Common myeloid progenitor, CD34-positive (primary cell): Measurements from ENCODE around the gene GJC1.

Experiments used
- CTCF ChIA-PET: fragments of 350-600 bp; sonication (Branson Sonifier 250); formaldehyde crosslinking; loops from one replicate; lab custom pipeline; 2021; ENCODE audit warnings: antibody characterized with exemption; lab: Charles Lee
- POLR2A ChIA-PET: fragments of 350-600 bp; sonication (Branson Sonifier 250); formaldehyde crosslinking; loops from one replicate; lab custom pipeline; 2021; ENCODE audit warnings: antibody characterized with exemption; lab: Charles Lee
- DNase-seq, 3 donors: peaks; one replicate each; pipeline versions ENCODE4 v3.0.0 to v3.0.0-alpha.2; 2013
- H3K27ac ChIP-seq, 2 experiments: 1 replicate in 1 of 2; 2 replicates in 1 of 2; pipeline ENCODE4 v1.7.0; 2013; ENCODE audit warnings: inconsistent platforms in 2 of 2, low read length in 2 of 2, mild to moderate bottlenecking in 2 of 2, low read depth in 1 of 2, moderate library complexity in 1 of 2; ENCODE audit not compliant: severe bottlenecking in 2 of 2, insufficient read depth in 1 of 2, poor library complexity in 1 of 2
- H3K27me3 ChIP-seq, 5 experiments: replicated peaks in 2 of 5; 1 replicate in 3 of 5; 2 replicates in 2 of 5; pipeline versions ENCODE4 v1.6.1 to v1.7.0; 2013; ENCODE audit warnings: low read length in 4 of 5, mild to moderate bottlenecking in 2 of 5, moderate library complexity in 2 of 5, inconsistent platforms in 1 of 5; ENCODE audit not compliant: insufficient read depth in 5 of 5, control insufficient read depth in 4 of 5
- H3K36me3 ChIP-seq, 4 experiments: 1 replicate in 2 of 4; 2 replicates in 2 of 4; pipeline versions ENCODE4 v1.6.1 to v1.7.0; 2013; ENCODE audit warnings: low read length in 3 of 4, control low read depth in 1 of 4, mild to moderate bottlenecking in 1 of 4; ENCODE audit not compliant: control insufficient read depth in 4 of 4, insufficient read depth in 4 of 4
- H3K4me1 ChIP-seq, 4 experiments: 1 replicate in 3 of 4; 2 replicates in 1 of 4; pipeline versions ENCODE4 v1.6.1 to v1.7.1; 2013; ENCODE audit warnings: low read length in 3 of 4, mild to moderate bottlenecking in 3 of 4, control low read depth in 1 of 4, inconsistent platforms in 1 of 4, moderate library complexity in 1 of 4; ENCODE audit not compliant: control insufficient read depth in 4 of 4, insufficient read depth in 4 of 4; ENCODE audit errors: control extremely low read depth in 1 of 4
- H3K4me3 ChIP-seq, 7 experiments: 1 replicate in 4 of 7; 2 replicates in 3 of 7; pipeline versions ENCODE4 v1.5.1 to v1.7.0; 2013; ENCODE audit warnings: mild to moderate bottlenecking in 7 of 7, low read length in 6 of 7, moderate library complexity in 6 of 7, inconsistent platforms in 2 of 7, low read depth in 2 of 7, control low read depth in 1 of 7; ENCODE audit not compliant: insufficient read depth in 4 of 7, control insufficient read depth in 1 of 7; ENCODE audit errors: extremely low read depth in 1 of 7
- H3K9me3 ChIP-seq, 5 experiments: 1 replicate in 4 of 5; 2 replicates in 1 of 5; pipeline versions ENCODE4 v1.6.1 to v1.7.1; 2013; ENCODE audit warnings: low read length in 4 of 5, mild to moderate bottlenecking in 2 of 5, inconsistent platforms in 1 of 5, low read depth in 1 of 5, moderate library complexity in 1 of 5; ENCODE audit not compliant: control insufficient read depth in 4 of 5, insufficient read depth in 2 of 5; ENCODE audit errors: control extremely low read depth in 1 of 5
- WGBS: methylation state at CpG from one replicate; pipeline ENCODE4 v1.1.5; 2013; ENCODE audit not compliant: insufficient coverage; 5-methylcytosine and 5-hydroxymethylcytosine counted together

The GJC1 gene

DNA sequence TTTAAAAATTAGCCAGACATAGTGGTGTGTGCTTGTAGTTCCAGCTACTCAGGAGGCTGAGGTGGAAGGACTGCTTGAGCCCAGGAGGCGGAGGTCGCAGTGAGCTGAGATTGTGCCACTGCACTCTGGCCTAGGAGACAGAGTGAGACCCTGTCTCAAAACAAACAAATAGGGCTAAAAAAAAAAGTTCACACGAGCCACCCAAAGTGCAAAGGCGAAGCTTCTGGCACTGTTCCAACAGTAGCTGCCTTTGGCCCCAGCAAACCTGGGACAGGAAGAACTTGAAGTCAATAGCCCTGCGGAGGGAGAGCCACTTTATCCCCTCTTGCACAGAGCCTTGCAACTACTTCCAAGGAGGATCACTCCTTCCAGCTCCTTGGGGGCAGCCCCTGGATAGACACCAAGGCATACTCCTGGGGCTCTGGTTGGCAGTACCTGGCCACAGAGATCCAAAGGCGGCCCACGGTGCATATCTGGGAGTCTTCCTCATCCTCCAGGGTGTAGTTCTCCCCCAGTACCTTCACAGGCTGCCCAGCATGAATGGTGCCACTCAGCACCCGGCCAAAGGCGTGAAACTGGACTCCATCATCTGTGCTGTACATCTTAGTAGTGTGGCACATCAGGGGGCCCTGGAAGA, 32.3 kb upstream of the GJC1 start:
- H3K4me1 ChIP-seq: no peaks in the 10 kb centered on the region
- no peaks in the 10 kb centered on the region for H3K27me3 ChIP-seq
- POLR2A ChIA-PET: no interaction called here
- peaks cover 31 to 85% (median 71%) of the 10 kb centered on the region in 4 experiments for H3K36me3 ChIP-seq
- CTCF ChIA-PET: interaction anchor here (0.9 to 10.6 kb wide), 6 partner anchors 15 to 158 kb away, joined by 3 to 192 read pairs (median 4); partner anchors contain the start of gene HIGD1B
- H3K9me3 ChIP-seq: no peaks in the 10 kb centered on the region
- no peak for DNase-seq
- no peak overlapping the region for H3K4me3 ChIP-seq
- WGBS: 99% methylated on average over 8 of the region's 9 CpGs
- H3K27ac ChIP-seq: no peak overlapping the region

- Histone ChIP-seq H3K36me3 (peaks cover 34 to 89% (median 76%) of the 10 kb centered on the region in 4 experiments), H3K27me3 (no peaks in the 10 kb centered on the region), H3K27ac (no peak overlapping the region), H3K4me3 (no peak overlapping the region), H3K4me1 (no peaks in the 10 kb centered on the region), H3K9me3 (no peaks in the 10 kb centered on the region)
- no peak for DNase-seq
- POLR2A ChIA-PET: no interaction called here
- CTCF ChIA-PET: interaction anchor here (1.0 to 2.2 kb wide), 3 partner anchors 19 to 87 kb away, joined by 3 to 8 read pairs (median 5); no protein-coding TSS in a partner anchor
- WGBS: 100% methylated on average over 2 of the region's 5 CpGs
These were observed 29.6 kb upstream of the GJC1 start for GRCh38 chr17:44859701-44860100.

- no peaks in the 10 kb centered on the region for H3K9me3 ChIP-seq
- WGBS: 95% methylated on average over 3 of the region's 5 CpGs
- ChIA-PET POLR2A (no interaction called here), CTCF (interaction anchor here (1.8 kb wide), 1 partner anchor 25 kb away, joined by 4 read pairs; no protein-coding TSS in a partner anchor)
- DNase-seq: no peak
- H3K27ac ChIP-seq: no peak overlapping the region
- peaks cover 32 to 87% (median 72%) of the 10 kb centered on the region in 4 experiments for H3K36me3 ChIP-seq
- peaks cover 0 to 2% (median 0%) of the 10 kb centered on the region in 4 experiments for H3K4me1 ChIP-seq
- no peaks in the 10 kb centered on the region for H3K27me3 ChIP-seq
- H3K4me3 ChIP-seq: no peak overlapping the region
These were observed 24.1 kb upstream of the GJC1 start for GRCh38 chr17:44854192-44854591.

DNA sequence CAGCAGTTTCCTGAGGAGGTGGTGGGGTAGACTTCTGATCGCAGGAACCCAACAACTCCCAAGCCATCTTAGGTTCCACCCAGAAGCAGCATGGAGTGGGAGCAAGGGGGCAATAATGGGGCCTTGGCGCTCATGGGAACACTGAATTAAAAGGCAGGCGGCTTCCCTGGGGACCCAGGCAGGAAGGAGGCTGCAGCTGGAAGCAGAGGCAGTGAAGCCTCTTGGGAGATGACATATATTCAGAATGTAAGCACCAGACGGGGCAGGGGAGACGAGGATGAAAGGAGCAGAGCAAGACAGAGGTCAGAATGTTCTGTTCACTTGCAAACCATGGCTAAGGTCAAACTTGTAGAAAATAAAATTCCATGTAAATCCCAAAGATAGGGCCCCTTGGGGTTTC, 20.5 kb upstream of the GJC1 start:
- no peak overlapping the region for H3K4me3 ChIP-seq
- peaks cover 21 to 60% (median 49%) of the 10 kb centered on the region in 4 experiments for H3K36me3 ChIP-seq
- no peak for DNase-seq
- H3K4me1 ChIP-seq: peaks cover 0 to 2% (median 0%) of the 10 kb centered on the region in 4 experiments
- no peaks in the 10 kb centered on the region for H3K9me3 ChIP-seq
- H3K27ac ChIP-seq: no peak overlapping the region
- H3K27me3 ChIP-seq: no peaks in the 10 kb centered on the region
- POLR2A ChIA-PET: no interaction called here
- 96% methylated on average over 4 of the region's 5 CpGs for WGBS
- CTCF ChIA-PET: no interaction called here

- H3K4me3 ChIP-seq: no peak overlapping the region
- peaks cover 0 to 2% (median 0%) of the 10 kb centered on the region in 4 experiments for H3K4me1 ChIP-seq
- no peak overlapping the region for H3K27ac ChIP-seq
- ChIA-PET POLR2A (no interaction called here), CTCF (no interaction called here)
- DNase-seq: no peak
- H3K27me3 ChIP-seq: no peaks in the 10 kb centered on the region
- H3K9me3 ChIP-seq: no peaks in the 10 kb centered on the region
- peaks cover 20 to 56% (median 45%) of the 10 kb centered on the region in 4 experiments for H3K36me3 ChIP-seq
- 91% methylated on average over 6 of the region's 7 CpGs for WGBS
These were observed 19.9 kb upstream of the GJC1 start for GRCh38 chr17:44850025-44850424.

GRCh38 chr17:44848961-44849489, 18.9 kb upstream of the GJC1 start:
- peaks cover 0 to 2% (median 0%) of the 10 kb centered on the region in 4 experiments for H3K4me1 ChIP-seq
- peaks cover 16 to 46% (median 36%) of the 10 kb centered on the region in 4 experiments for H3K36me3 ChIP-seq
- H3K4me3 ChIP-seq: no peak overlapping the region
- H3K27ac ChIP-seq: no peak overlapping the region
- CTCF ChIA-PET: no interaction called here
- POLR2A ChIA-PET: no interaction called here
- 95% methylated on average over 9 of the region's 12 CpGs for WGBS
- H3K9me3 ChIP-seq: no peaks in the 10 kb centered on the region
- DNase-seq: no peak
- H3K27me3 ChIP-seq: no peaks in the 10 kb centered on the region

DNA sequence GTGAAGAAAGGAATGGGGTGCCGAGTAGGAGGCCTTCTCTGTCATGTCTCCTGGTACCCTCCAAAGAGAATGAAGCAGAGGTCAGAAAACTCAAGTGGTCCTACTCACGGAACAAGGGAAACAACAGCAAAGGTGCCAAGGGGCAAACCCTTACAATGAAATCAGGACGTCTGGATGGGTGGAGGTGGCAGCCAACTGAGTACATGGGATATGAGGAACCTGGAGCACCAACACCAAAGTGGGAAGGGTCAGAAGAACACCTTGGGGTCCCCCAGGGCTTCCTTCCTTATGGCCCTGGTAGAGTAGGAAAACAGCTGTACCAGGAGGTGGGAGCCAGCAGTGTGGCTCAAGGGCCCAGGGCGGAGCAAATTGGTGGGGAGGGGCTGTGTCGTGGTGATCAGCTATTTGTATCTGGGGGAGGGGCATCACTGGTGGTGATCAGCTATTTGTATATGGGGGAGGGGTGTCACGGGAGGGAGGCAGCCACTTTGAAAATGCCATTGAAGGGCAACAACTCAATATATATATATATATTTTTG, 18.2 kb upstream of the GJC1 start:
- CTCF ChIA-PET: no interaction called here
- Histone ChIP-seq H3K27ac (no peak overlapping the region), H3K4me3 (no peak overlapping the region), H3K36me3 (peaks cover 13 to 39% (median 29%) of the 10 kb centered on the region in 4 experiments), H3K4me1 (peaks cover 0 to 2% (median 0%) of the 10 kb centered on the region in 4 experiments), H3K9me3 (no peaks in the 10 kb centered on the region), H3K27me3 (no peaks in the 10 kb centered on the region)
- no peak for DNase-seq
- POLR2A ChIA-PET: no interaction called here
- WGBS: 92% methylated on average over 4 of the region's 6 CpGs
